PC-3 (cell line): ENCODE data around the gene GMPR.

Experiments used
- CTCF ChIP-seq: fragments of 300-600 bp; sonication (generic); conservative IDR thresholded peaks from 2 replicates; pipeline ENCODE4 v1.5.1; 2017; ENCODE audit warnings: antibody characterized with exemption, low read depth, mild to moderate bottlenecking, low read length
- EZH2phosphoT487 ChIP-seq: fragments of 300-600 bp; sonication (generic); IDR thresholded peaks from 2 replicates; pipeline ENCODE4 v1.6.1; 2018; ENCODE audit warnings: mild to moderate bottlenecking, antibody characterized with exemption, low read length, borderline replicate concordance

GRCh38 chr6:16271428-16271827 lies 33.0 kb downstream of the GMPR start:
- no peak for TF ChIP-seq EZH2phosphoT487
- no peak for TF ChIP-seq CTCF
